ACHN (cell line): ENCODE measurements around the gene MYO7B.

Experiments used
- DNase-seq: peaks from one replicate; pipeline ENCODE4 v3.0.0-alpha.2; 2015
- in situ Hi-C: cut with HindIII; loops from 2 replicates; pipeline ENCODE4 v1.10.0; 2017; ENCODE audit warnings: low sequenced_read_pairs, low pct_ligation_motif_present, low pct_unique_long_range_greater_than_20kb

MYO7B gene

DNA sequence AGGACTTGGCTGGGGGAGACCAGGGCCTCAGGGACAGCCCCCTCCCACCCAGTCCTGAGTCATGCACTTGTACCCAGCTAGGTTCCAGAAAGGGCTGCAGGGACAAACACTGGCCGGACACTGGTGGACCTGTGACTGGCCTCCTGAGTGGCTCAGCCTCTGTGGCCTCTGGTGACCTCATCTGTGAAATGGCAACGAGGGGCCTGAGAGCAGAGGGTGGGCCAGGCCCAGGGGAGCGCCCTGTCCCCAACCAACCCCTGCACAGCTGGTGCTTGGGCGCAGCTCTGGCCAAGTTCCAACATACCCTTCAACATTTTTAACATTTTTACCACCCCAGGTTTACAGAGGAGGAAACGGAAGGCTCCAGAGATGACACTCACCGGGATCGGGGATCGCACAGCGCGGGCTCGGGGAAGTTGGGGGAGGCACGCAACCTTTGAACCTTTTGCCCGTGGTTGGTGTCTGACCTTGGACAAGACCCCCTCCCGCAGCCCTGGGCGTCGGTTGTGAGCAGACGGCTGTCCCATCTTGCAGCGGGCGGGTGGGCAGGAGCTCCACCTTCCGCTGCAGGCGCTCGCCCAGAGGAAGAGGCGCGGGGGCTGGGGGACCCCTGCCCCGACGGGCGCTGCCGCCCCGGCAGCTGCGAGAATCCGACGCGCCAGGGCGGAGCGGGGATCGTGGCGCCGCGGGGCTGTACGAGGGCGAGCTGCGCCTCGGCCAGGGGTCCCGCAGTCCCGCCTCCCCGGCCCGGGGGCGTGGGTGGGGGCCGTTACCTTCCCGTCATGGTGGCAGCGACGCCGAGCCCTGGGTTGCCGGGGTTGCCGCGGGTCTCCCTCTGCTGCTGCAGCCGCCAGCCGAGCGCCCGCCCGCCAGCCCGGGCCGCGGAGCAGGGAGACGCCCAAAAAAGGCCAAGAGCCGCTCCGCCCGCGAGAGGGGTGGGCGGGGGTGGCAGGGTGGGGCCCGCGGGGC lies 139.0 kb downstream of the MYO7B start:
- peak; percentile 21 for DNase-seq
- in situ Hi-C loops, result no loop called here

DNA sequence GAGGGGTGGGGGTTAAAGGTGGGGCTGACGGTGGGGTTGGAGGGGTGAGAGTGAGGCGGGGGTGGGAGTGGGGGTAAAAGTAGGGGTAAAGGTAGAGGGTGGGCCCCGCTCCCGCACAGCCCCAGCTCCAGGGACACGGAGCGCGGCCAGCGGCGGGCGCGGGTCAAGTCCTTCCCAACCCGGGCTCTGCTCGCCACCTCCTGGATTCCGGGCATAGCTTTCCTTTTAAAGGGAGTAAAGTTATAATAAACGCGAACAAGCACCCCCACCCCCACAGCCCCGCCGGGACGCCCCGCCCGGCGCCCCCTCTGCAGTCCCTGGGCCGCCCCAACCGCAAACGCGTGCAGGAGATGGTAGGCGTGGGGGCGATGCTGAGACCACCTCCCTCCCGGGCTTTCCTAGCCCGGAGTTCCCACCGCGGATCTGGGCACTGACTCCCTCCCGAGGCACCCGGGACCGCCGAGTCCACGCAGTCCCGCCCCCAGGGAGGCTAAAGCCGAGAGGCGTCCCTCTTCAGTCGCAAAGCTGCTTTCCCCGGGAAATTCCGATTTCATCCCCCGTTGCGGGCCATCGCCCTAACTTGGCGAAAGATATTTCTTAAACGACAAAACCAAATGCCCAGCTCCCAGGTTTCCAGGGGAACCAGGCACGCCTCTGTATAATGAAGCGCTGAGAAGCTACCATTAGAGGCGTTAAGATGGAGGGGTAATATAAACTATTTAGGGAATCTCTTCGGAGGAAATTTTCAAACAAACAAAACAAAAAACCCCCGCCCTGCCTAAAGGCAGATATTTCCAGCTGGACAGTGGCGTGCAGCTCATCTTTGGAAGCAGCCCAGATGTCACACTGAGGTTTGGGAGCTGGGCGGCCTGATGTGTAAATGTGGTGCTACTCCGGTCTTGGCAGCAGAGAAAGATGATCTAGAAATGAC lies 140.1 kb downstream of the MYO7B start, which contains the start of gene LIMS2:
Gene LIMS2 (minus strand): TSS at position 200 of the 931 bp plus-strand sequence. CDS start 506 bp downstream, outside the sequence.
- DNase-seq, result peak; percentile 65
- in situ Hi-C loops, result no loop called here

DNA sequence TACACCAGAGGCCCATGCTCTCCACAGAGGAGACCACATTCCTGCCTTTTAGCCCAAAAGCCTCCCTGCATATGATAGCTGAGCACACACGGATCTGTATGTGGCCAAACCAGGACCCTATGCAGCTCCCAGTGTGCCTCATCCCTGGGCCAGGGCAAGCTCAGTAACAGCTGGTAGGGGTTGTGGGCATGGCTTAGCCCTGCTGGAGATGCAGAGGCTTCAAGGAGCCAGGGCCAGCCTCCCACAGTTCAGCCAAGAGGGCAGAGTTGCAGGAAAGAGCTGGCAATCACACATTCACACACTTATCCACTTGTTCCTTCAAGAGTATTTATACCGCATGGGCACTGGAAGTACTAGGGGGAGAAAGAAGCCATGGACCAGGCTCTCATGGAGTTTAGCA lies 141.4 kb downstream of the MYO7B start:
- no peak for DNase-seq
- in situ Hi-C loops, result no loop called here

DNA sequence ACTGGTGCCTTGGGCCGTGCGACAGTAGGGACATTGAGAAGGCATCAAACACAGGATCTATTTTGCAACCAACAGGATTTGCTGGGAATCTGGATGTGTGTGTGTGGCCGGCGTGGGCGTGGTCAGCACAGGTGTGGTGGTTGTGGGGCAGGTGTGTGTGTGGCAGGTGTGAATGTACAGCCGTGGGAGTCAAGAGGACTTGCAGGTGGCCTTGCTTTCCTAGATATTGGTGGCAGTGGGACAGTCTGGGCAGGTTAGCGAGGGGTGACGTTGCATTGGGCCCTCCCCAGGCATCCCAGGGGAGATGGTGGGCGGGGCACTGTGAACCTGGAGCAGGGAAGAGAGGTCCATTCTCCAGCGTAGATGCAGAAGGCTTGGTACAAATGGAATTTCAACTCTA lies 143.0 kb downstream of the MYO7B start:
- in situ Hi-C loops, result no loop called here
- DNase-seq, result no peak

DNA sequence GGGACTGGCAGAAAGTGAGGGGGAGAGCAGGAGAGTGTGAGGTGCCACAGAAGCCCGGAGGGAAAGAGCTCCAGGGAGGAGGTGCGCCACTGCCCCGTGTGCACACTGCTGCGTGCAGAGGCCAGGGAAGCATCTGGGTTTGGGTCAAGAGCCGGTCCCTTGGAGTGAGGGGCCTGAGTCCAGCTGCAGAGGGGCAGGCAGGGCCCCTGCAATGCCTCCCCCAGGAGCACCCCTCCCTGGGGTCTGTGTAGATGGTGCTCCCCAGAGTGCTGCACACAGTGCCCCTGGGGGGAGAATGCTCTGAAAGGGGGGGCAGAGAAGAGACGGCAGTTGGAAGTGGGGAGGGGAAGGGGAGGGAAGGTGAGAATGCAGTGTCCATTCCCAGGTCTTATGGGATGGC lies 143.5 kb downstream of the MYO7B start:
- in situ Hi-C loops, result no loop called here
- no peak for DNase-seq

DNA sequence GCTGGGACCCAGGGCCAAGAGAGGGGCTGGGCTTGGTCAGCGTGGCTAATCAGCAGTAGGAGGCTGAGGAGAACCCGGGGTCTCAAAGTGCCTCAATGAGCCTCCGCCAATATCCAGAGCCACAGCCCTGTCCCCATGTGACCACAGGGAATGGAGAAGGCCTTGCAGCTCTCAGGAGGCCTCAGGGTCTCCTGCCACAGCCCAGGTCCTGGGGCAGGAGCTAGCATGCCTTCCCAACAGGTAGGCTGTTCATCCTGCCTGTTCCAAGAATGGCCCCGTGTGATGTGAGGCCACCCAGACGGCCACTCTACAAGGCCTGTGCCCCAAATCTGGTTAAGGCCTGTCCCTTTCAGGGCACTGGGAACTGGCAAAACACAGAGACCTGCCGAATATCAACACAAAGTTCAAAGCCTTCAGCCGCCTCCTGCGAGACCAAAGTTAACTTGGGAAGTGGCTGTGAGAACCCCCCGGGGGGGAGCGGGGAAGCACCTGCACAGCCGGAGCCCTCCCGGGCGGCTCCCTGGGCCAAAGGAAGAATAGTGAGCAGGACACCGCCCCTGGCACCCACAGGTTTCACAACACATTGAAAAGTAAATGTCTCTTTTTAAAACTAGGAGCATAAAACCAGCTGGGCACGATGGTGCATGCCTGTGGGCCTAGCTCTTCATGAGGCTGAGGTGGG lies 144.3 kb downstream of the MYO7B start:
- in situ Hi-C loops, result no loop called here

DNA sequence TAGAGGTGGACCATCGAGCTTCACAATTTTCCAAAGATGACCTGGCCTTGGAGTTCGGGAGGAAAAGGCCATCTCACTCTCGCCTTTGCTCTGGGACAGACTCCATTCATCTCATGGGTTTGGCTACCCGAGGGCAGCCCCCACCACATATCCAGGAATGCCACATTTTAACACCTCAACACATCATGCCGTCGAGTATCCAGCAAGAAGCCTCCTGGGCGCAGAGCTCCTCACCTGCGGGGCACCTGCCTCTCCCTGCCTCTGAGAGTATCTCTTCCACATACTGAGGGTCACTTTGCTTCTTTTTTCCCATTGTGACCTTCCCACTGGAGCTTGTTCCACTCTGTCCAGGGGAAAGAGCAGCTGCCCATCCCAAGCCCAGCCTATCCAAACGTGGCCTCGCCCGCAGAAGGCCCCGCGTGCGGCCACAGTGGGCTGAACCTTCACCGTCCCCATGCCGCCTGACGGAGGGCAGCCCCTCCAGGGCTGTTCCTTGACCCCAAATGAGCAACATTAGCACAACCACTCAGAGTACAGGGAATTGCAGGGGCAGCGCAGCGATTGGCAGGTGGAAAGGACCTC lies 145.3 kb downstream of the MYO7B start:
- DNase-seq, result no peak
- in situ Hi-C loops, result no loop called here

More for the DNA sequence above, 144.3 kb downstream of the MYO7B start:
- DNase-seq, result no peak

DNA sequence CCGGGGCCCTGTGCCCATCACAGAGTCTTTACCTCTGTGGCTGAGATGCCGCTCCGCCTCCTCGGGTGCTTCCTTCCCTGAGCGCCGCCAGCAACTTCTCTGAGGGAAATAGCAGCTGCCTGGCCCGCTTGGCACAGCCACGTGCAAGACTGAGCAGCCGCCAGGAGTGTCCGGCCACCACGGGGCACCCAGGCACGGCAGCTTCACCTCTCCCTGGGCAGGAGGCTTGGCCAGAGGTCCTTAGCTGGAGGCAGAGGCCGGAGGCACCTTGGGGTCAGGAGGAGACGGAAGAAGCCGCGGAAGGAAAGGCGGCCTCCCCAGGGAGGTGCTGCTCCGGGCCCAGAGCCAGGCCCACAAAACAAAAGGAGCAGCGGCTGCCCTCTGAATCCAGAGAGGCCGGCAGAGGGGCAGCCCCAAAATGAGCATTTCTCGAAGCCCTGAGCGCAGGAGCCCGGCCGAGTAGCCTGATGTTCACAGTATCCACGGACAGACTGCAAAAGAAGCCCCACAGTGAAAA lies 145.9 kb downstream of the MYO7B start:
- DNase-seq, result no peak
- in situ Hi-C loops, result no loop called here

DNA sequence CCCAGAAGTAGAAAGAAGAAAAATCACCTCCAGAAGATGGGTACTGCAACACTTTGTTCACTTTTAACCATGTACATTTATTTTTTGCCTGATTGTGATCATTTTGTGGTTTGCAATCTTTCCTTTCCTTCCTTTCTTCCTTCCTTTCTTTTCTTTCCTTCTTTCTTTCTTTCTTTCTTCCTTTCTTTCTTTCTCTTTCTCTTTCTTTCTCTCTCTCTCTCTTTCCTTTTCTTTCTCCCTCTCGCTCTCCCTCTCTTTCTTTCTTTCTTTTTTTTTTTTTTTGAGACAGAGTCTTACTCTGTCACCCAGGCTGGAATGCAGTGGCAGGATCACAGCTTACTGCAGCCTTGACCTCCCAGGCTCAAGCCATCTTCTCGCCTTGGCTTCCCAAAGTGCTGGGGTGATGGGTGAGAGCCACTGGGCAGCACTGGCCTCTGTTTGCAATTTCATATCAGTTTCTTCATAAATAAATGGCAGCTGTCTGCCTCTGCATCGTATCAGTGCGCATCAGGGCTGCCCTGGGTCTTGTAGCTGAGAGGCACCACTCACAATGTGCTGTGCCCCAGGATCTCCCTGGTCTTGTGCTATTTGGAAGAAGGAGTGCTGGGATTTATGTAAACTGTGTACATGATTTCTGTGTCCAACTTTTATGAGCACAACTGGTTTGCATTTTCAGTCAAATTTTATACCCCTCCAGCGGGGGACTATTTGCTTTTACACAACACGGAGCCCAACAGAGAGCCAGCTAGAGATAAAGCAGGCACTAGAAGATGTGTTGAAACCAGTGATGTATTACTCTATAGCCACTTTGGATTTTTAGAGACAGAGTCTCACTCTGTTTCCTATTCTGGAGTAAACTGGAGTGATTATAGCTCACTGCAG lies 146.7 kb downstream of the MYO7B start:
- in situ Hi-C loops, result no loop called here

DNA sequence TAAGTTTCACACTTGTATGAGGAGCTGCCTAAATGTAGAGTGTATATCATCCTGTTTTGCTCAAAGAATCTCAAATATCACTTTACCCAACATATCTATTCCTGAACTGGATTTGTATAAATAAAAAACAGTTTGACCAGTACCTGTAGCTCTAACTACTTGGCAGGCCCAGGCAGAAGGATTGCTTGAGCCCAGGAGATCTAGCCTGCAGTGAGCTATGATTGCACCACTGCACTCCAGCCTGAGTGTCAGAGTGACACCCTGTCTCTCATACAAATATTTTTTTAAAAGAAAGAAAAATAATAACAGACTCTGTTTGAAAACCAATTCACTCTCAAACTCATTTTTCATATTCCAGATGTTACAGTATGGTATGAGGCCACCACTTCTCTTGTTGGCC lies 147.6 kb downstream of the MYO7B start:
- DNase-seq, result no peak
- in situ Hi-C loops, result no loop called here

More for the DNA sequence above, 146.7 kb downstream of the MYO7B start:
- DNase-seq, result no peak

DNA sequence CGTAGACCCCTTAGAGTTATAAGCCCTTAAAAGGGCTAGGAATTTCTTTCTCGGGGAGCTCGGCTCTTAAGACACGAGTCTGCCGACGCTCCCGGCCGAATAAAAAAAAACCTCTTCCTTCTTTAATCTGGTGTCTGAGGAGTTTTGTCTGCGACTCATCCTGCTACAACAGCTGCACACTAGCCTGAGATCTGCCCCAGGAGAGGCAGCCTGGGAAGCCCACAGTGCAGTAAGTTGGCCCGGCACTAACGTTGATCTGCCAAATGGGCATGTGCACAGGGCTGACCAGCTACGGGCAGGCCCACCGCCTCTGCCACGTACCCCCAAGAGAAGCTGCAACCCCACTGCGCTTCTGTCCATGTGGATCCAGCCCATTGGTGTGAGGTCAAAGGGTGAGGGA lies 148.3 kb downstream of the MYO7B start:
- DNase-seq, result peak; percentile 33

DNA sequence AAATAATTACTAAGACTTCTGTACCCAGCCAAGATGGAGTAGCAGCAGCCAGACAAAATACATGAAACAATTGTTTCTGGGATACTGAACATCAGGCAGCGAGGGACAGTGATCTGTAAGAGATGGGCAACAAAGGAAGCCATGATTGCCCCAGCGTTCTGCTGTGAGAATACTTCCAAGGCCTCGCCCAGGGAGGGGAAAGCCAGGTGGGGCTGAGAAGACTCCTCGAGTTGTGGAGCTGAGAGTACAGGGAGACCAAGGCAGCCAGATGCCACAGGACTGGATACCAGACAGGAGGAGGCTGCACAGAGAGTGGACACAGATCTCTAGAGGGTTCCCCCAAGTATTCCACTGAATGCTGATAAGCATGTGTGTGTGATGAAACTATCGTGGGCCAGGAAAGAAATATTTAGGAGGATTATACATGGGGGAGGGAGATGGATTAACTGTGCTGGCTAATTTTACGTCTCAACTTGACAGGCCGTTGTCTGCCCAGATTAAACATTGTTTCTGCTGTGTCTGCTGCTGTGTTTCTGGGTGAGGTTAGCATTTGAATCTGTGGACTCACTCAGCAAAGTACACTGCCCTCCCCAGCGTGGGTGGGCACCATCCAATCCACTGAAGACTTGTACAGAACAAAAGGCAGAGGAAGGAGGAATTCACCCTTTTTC lies 150.1 kb downstream of the MYO7B start:
- in situ Hi-C loops, result no loop called here
- no peak for DNase-seq

More for the DNA sequence above, 148.3 kb downstream of the MYO7B start:
- in situ Hi-C loops, result no loop called here
